Ramos (cell line): ENCODE results near the gene DPH1.
"Not testable (repeated sequence)": the region's sequence is repeated elsewhere in the genome, so short reads cannot be mapped to it uniquely, and the experiment has no call there.

Experiments
- in situ Hi-C: fragments of 300-500 bp; cut with MboI; formaldehyde crosslinking; loops from one replicate; pipeline ENCODE4 v1.14.3; 2022; ENCODE audit warnings: low sequenced_read_pairs; ENCODE audit not compliant: unreplicated experiment

The DPH1 gene

DNA sequence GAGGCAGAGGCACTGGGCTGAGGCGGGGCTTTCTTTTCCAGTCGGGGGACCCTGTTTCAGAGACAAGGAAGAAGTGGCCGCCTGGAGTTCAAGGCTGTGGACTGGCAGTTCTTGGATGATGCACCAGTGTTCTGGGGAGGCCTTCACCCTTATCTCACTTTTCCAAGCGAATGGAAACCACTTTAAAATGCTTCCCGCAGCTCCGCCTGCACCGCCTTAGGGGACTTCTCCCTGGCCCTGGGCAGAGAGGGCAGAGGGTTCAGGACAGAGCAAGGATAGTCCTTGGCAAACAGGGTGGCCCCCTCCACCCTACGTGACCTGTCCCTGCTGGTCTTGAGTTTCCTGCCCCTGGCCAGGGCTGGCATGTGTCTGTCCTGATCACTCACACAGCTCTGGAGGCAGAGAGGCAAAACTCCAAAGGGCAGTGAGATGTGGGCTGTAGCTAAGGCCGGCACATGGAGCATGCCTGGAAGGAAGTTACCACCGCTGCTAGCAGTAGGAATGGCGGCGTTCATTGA lies 25.5 kb upstream of the DPH1 start:
- in situ Hi-C loops, result no loop called here

DNA sequence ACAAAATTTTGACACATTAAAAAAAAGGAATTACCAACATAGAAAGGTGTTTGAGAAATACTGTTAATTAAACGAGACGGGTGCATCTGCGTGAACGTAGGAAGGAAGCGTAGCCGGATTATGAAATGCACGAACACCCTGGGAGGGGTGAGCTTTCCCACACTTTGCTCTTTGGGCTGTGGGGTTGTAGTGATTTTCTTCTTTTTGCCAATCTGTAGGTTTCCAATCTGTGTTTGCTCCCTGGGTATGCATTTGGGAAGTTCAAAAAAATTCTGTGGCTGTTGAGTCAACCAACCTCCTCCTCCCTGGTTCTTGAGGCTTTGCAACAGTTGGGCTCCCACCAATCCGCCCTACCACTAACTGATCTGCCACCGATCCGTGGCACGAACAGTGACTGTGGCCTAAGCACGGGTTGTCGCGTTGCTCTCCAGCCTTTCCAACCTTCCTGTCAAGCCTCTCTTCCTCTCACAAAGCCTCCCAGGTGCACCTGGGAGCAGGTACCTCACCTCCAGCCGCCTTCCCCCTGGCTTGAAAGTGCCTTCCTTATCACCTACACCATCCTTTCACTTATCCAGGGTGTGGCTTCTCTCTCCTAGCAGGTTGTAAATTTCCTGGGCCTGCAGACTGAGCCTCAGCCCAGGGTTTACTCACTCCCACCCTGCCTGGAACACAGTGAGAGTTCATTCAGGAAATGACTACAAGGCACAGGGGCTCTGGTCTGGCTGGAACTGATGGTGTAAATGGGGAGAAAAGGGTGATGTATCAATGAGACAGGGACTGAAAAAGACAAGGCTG lies 21.4 kb upstream of the DPH1 start:
- in situ Hi-C loops, result no loop called here

DNA sequence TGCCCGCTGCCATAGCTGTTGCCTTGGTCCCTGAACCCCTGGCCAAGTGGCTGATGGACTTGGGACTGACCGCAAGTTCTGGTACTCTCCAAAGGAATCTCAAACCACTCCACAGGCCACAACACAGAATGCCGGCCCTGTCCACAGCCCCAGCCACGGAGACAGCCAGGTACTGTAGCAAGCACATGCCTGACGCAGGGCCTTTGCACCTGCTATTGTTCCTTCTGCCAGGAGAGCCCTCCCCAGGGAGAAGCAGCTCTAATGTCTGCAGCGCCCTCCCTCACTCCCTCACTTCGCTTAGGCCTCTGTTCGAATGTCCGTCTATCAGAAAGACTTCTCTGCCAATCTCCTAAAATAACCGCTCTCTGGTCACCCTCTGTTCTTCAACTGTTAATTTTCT lies 20.2 kb upstream of the DPH1 start:
- in situ Hi-C loops, result no loop called here

DNA sequence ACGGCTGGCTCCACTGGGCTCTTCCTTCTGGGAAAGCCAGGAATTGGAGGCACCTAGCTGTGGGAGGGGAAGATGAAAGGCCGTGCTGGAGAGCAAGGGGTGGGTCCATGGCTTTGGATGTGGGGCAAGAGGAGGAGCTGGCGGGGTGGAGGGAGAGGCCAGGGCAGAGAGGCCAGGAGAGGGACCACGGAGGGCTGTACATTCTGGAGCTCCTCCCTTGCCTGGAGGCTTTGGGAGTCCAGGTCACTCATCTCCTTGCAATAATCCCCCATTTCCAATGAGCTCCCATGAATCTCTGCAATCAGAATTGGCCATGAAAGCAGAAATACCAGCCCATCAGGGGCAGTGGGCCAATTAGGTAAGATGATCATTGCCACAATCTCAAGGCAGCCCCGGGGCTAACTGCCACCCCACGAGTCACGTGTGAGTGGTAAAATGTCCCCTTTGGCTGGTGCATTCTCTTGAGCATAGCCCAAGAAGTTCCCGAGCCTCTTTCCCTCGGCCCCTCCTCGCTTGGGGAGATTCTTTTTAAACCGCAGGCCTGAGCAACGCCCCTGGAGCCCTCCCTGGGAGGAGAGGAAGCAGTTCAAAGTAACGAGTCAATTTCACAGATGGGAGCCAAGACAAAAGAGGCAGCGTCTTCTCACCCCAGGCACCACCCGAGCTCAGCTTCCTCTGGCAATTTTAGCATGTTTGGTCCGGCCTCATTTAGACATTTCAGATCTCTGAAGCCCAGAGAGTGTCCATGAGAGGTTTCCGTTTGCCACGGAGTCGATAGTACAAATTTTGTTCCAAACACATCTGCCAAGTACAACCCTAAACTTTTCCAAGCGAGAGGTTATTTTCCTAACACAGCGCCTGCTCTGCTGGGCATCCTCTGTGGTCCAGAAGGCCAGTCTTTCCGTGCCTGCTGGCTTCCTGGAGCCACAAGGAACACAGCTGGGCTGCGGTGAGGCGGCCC lies 18.3 kb upstream of the DPH1 start:
- in situ Hi-C loops, result no loop called here

DNA sequence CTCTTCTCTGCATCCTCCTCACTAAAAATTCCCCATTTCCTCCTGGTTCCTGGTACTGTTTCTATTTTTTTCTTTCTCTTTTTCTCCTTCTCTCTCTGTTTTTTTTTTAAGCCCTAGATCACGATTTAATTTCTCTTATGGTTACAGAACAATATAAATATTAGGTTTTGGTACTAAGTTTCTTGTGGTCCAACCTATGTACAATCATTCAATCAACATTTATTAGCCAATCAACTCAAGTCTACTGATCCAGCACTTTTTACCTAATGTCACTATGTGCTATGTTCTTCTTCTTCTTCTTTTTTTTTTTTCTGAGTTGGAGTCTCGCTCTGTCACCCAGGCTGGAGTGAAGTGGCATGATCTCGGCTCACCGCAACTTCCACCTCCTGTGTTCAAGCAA lies 17.5 kb upstream of the DPH1 start:
- in situ Hi-C loops, result no loop called here

DNA sequence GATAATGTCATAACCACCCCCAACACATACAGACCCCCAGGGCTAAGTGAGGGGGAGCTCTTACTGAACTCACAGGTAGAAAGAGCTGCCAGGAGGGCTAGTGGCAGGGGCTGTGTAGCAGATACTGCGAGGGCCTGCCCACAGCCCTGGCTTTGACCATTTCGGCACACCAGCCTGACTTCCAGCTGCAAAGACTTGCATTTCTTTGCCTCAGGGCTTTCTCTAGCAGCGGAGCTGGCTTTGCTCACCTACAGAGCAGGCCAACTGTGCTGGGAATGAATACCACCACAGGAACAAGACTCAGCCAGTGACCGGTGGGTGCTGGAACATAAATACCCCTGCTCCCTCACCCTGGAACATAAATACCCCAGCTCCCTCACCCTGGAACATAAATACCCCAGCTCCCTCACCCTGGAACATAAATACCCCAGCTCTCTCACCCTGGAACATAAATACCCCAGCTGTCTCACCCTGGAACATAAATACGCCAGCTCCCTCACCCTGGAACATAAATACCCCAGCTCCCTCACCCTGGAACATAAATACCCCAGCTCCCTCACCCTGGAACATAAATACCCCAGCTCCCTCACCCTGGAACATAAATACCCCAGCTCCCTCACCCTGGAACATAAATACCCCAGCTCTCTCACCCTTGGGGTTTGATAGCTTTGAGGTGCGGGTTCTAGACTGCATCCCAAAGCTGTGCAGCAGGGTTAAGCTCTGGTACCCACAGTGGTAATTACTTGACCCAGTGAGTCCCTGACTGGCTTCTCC lies 16.5 kb upstream of the DPH1 start:
- in situ Hi-C loops, result not testable (repeated sequence)

DNA sequence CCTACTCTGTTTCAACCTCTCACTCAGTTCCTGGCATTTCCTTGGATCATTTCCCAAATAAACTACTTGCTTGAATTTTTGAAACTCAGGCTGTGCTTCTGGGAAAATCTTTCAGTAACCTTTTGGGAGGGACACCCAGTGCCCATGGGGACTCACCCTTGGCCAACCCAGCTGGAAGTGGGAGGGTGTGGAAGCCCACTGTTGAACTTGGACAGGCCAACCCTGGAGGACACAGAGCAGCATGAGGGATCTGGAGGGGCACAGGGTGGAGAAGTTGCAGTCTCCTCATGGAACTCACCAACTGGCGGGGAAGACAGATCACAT lies 16.0 kb upstream of the DPH1 start:
- in situ Hi-C loops, result no loop called here

DNA sequence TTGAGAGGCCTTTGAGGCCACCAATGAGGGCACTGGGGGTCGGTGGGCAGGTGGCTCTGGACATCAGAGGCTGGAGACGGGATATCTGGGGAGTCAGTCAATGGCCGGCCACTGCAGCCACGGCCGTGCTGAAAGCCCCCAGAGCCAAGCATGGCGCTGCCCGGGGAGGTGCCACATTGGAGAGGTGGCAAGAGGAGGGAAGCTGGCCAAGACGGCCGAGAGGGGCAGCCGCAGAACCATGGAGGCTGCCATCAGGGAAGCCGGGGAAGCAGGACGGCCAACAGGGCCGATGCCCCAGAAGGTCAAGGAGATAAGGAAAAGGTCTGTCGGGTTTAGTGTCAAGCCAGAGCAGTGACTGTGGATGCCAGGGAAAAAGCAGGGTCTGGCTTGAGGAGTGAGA lies 14.6 kb upstream of the DPH1 start:
- in situ Hi-C loops, result no loop called here

DNA sequence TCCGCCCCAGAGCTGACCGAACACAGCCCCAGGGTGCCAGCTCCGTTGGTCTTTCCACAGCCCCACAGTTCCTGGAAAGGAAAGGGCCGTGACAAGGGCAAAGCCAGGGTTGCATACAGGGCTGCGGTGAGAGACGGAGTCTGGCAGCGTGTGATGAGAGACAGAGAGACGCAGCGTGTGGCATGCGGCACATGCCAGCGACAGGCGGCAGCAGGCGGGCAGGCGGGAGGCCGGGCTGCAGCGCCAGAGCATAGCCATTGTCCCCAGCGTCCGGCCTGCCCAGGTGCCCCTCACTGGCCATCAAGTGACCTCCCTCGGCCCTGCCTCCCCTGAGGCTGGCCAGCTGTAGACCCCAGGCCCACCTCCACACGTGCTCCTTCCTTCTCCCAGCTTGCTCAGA lies 13.5 kb upstream of the DPH1 start:
- in situ Hi-C loops, result no loop called here

DNA sequence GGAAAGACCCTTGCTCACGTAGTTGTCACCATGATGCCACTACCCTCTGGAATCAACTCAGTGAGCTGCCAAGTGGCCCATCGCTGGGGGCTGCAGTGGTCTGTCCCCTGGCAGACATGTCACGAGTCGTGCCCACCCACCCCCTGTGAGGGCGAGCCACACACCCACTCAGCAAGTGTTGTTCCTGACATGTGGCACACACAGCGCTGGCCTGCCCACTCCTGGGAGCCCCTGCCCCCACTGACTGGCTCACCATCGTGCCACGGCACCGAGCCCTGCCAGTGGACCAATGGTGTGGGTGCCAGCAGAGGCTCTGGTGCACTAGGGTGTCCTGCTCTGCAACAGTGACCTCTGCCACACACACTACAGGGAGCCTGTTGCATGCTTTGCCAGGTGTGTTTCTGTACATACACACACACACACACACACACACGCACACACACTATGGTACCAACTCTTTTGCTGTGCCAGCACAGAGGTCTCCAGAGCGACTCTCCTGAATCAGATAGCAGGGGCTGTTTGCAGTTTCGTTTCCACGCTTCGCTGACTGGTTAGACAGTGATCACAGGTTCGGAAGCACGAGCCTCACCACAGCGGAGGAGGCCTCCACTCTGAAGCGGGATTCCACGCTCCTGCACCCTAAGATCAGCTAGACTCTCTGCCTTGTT lies 12.5 kb upstream of the DPH1 start:
- in situ Hi-C loops, result no loop called here

DNA sequence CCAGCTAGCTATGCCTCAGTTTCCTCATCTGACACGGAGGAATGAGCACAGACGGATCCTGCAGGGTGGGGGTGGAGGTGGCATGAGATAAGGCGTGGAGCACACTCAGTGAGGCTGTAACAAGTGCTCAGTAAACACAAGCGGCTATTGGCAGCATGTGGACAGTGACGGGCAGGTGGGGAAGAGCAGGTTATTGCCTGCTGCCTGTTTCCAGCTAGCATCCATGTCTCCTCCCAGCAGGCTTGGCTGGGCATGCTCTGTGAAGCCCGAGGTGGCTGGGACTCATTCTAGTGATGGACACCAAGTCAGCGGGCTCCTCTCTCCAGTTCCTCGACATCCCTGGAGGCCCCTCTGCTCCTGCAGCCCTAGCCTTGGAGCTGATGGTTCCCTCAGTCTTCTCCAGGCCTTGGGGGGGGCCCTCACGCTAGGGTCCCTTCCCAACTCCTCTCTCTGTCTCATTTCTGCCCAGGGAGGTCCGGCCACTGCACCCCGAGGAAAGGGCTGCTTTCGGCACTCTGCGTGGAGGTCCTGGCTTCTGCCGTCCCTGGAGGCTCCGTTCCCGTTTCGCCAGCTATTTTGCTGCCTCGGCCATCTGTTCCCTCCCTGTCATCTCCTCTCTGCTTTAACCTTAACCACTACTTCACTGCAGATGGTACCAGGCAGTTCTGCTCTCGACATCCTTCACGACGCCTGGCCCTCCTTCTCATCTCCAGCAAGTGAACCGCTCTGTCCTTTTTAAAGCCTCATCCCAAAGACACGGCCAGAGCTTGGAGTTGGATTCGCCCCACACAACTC lies 11.0 kb upstream of the DPH1 start:
- in situ Hi-C loops, result no loop called here

DNA sequence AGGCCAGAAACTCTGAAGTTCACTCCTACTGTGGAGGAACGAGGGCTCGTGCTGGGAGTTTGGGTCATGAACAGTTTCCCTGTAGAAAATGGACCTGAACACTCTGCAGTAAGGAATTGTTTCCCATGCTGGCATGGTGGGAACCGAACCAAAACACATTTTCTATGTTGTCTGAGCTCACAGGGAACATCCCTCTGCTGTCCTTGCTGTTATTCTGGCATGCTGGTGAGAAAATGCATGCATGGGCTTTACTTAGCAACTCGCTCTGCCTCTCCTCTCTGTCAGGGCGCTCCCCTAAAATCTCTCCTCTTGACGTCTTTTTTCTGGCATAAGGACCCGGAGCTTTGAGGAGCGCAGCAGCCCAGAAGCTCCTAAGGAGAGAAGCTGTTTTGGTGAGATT lies 10.2 kb upstream of the DPH1 start:
- in situ Hi-C loops, result no loop called here

DNA sequence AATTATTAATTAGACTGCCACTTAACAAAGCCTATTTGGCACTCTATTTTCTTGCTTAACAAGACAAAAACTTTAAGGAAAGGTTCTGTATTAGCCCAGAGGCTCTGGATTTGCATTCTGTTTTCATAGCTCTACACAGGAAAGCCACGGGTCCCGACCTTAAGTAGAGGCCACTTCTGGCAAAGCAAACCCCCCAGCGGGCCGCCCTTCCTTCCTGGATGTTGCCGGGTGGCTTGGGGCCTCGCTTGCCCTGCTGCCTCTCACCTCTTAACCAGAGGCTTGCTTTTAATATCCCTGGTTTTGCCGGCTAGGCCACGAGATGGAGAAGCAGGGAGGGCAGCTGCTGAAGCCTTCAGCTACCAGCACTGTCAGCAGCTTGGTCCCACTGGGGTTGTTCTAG lies 9.2 kb upstream of the DPH1 start:
- in situ Hi-C loops, result no loop called here

DNA sequence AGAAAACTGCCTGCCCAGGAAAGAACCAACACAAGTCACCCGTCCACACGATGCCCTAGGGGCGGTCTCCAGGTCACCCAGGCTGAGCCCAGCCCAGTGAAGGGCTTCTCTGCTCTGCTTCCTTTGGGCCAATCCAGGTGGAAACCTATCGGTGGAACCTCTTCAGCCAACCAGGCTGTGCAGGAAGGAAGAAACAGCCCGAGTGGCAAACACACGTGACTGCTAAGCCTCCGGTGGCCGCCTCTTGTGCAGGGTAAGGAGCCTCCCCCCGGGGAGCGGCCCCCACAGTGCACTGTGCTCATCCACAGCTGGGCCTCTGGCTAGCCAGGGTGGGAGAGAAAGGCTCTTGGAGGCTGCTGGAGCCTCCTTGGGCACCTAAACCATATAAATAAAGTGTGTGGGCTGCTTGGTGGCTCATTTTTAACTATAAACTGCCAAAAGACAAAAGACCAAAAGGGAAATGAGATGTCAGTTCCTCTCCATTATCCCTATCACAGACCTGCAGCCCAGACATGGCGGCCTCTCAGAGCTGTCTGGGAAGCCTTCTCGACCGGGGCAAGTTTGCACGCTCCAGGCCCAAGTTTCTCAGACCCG lies 7.2 kb upstream of the DPH1 start:
- in situ Hi-C loops, result no loop called here

DNA sequence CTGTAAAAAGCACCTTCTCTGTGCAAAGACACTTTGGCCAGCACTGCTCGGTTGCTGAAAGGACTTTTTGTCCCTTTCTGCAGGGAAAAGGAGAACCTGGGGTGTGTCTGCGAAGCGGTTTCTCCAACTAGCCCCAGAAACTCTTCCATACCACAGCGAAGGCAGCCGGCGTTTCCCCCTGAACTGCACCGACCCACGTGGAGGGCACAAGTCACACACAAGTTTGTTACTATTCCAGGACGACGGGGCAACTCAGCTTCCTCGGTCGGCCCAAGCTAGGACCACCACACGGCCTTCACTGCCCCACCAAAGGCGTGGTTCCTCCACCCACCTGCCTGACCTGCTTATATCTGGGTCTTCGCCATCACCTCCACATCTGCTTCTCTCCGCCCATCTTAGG lies 6.7 kb upstream of the DPH1 start:
- in situ Hi-C loops, result no loop called here

DNA sequence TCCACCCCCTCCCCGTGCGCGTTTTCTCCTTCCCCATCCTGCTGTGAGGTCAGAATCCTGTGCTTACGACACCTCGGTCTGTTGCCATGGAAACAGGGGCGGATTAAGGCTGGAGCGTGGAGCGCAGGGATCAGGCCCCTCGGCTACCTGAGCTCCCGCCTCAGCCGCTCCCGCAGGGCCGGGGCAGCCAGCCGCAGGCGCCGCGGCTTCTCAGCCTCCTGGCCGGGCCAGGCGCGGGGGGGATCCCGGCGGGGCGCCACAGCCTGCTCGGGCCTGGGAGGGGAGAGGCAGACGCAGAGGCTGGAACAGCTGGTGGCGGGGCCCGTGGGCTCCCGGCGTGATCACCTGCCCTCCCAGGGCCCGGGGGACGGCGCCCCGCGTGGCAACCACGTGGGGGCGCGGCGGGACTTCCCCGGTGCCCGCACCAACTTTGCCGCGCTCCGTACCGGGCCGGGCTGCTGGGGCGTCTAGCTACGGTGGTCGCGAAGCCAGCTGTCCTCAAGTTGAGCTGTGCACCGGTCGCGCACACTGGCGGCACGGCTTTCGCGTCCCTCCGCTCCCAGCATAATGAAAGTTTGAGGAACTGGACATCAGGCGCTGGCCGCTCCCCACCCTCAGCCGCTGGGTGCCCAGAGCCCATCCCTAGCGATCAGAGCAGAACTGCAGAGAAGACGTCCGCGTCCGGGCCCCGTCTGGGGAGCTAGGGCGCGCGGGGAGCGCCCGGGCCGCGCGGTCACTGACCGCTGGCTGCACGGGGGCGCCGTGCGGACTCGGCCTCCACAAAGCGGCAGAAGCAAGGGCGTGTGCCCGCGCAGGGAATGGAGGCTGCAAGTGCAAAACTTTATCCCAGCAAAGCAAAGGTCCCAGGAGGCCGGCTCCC lies 6.0 kb upstream of the DPH1 start:
- in situ Hi-C loops, result no loop called here

DNA sequence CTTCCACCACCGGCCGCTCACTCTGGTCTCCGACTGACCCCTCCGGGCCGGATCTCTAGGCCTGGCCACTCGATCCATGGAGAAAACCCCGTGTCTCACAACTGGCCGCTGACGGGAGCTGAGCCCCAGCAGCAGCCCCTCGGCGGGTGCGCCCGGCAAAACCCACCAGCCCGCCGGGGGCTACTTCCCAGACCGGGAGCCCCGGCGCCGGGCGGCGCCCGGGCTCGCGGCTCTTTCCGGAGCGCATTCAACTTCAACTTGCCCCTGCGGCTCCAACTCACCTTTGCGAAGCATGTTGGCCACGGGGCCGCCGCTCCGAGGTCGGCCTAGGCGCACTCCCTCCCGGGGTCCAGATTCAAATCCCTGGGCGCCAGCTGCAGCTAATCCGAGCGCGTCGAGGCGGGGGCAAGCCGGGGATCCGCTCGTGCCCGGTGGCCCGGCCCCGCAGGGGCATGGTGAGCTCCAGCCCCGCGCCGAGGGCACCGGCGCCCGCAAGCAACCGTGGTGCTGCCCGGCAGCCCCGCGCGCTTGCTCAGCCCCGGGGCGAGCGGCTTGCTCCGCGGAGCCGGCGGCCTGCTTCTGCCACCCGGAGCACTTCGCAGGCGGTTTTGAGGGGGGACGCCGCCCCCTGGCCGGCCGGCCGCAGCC lies 5.3 kb upstream of the DPH1 start:
- in situ Hi-C loops, result loop anchor here (25.0 kb wide), 1 partner anchor 312 kb away; the partner anchor contains the start of genes TLCD2 and WDR81
